GM19043 (cell line): ENCODE results near the gene GLT8D1.
"Not testable (repeated sequence)": the region's sequence is repeated elsewhere in the genome, so short reads cannot be mapped to it uniquely, and the experiment has no call there.

Source experiments
- ATAC-seq: cut with Tn5 transposase; IDR thresholded peaks from one replicate; pipeline ENCODE4 v1.9.1; 2021; ENCODE audit warnings: low read depth; ENCODE audit not compliant: unreplicated experiment

GLT8D1 gene

DNA sequence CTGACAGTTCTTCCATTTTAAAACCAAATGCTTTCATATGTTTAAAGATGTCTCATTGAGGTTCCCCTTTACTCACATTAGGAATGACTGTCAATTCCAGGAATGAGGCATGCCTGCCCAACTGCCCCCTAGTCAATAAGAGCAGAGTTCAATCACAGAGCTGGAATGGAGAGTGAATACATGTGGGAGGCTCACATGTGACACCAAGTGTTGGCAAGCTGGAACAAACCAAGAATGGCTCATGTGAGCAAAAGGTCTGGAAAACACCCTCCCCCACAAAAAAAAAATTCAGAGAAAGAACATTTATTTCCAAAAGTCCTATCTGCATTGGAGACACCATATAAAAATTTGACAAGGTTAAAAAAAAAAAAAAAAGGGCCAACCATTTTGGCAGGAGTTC, 23.6 kb downstream of the GLT8D1 start:
- ATAC-seq, result no peak

GRCh38 chr3:52681596-52681995, 24.0 kb downstream of the GLT8D1 start:
- no peak for ATAC-seq

- ATAC-seq, result no peak
Measured at GRCh38 chr3:52679811-52680210, 25.8 kb downstream of the GLT8D1 start.

DNA sequence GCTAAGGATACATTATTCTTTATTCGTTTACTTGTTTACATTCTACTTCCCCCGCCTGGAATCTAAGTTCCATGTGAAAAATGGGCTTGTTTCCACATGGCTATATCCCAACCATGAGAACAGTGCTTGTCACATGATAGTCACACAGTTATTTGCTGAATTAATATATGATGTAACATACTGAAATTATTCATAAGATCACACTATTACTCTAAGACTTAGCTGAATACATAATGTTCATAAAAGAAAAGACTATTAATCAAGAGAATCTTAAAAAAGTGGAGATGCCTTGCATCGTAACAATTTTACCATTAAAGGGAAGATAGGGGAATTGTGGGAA, 26.4 kb downstream of the GLT8D1 start:
- ATAC-seq, result no peak

- no peak for ATAC-seq
Measured at GRCh38 chr3:52678265-52679198, 27.1 kb downstream of the GLT8D1 start.

GRCh38 chr3:52676201-52676600, 29.4 kb downstream of the GLT8D1 start:
- ATAC-seq, result not testable (repeated sequence)

- ATAC-seq, result no peak
Measured at GRCh38 chr3:52671676-52672075, 33.9 kb downstream of the GLT8D1 start.

GRCh38 chr3:52670621-52671521, 34.7 kb downstream of the GLT8D1 start:
- peak; percentile 76 for ATAC-seq

DNA sequence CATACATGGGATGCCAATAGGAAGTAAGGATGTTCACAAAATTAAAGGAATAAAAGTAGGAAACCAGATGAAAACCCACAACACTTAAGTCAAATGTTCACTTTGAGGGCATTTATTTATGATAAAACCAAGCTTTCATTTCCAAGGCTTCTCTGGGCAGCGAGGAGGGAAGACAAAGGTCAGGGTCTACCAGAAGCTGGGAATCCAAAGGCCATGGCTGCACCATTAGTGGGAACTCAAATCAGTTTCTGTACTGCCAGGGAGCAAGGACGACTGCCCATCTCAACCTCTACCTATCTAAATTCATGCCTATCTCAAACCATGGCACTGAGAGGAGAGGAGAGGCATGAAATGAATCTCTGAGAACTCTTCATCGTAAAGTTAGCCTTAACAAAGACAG, 42.5 kb downstream of the GLT8D1 start:
- ATAC-seq, result no peak

GRCh38 chr3:52660046-52660445, 45.5 kb downstream of the GLT8D1 start:
- no peak for ATAC-seq

- no peak for ATAC-seq
Measured at GRCh38 chr3:52655895-52656294, 49.7 kb downstream of the GLT8D1 start.

GRCh38 chr3:52651592-52651991, 54.0 kb downstream of the GLT8D1 start:
- no peak for ATAC-seq

DNA sequence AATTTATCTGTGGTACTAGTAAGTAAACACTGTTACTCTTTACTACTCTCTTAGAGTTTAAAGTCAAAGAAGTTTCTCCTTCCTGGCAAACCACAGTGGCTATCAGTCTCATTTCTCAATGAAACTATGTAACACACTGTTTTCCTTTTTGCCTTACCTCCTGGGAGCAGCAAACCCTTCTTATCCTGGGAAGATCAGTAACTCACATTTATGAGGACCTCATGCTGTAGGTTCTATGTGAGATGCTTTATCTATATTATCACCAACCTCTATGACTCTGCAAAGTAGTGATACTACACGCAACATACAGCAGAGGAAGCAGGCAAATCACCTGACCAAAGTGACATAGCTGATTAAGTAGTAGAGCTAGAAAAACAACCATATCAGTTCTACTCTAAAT, 55.2 kb downstream of the GLT8D1 start:
- no peak for ATAC-seq

DNA sequence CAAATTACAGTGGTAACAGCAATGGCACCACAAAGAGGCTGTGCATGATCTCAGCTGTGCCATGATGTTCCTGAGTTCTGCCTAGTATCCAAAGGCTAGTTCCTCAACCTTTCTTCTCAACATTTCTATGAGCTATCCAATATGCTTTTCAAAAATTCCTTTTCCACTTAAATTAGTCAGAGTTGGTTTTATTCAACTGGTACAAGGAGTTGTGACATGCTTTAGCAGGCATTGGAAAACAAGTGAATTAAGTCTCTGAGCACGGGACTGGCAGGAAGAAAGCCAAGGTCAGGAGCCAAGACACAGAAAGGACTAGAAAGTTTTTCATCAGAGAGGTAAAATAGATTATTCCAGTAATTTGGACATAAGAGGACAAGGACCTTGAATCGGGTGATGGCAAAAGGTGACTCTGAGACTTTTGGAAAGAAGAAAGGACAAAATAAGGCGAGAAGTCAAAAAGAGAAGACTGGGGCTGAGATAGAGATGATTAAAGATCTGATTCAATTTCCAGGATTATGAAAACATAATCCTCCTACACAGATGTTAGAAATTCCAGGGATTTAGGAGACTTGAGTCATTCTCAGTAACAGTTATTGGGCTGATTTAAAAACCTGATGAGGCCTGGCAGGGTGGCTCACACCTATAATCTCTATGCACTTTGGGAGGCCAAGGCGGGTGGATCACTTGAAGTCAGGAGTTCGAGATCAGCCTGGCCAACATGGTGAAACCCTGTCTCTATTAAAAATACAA, 56.0 kb downstream of the GLT8D1 start:
- no peak for ATAC-seq

GRCh38 chr3:52645549-52645948, 60.0 kb downstream of the GLT8D1 start:
- no peak for ATAC-seq
